Duodenal mucosa (tissue), 2 donors: ENCODE measurements around the gene RAB3D.
"Not testable (repeated sequence)": the region's sequence is repeated elsewhere in the genome, so short reads cannot be mapped to it uniquely, and the experiment has no call there.

Source experiments
- H3K27ac ChIP-seq: one replicate; pipeline ENCODE4 v1.7.0; 2013; ENCODE audit warnings: low read depth, low read length
- H3K27me3 ChIP-seq, 2 donors: one replicate each; pipeline ENCODE4 v1.7.0; 2013; ENCODE audit warnings: low read length in 2 of 2, control low read depth in 1 of 2; ENCODE audit not compliant: insufficient read depth in 2 of 2, control insufficient read depth in 1 of 2
- H3K36me3 ChIP-seq, 2 donors: one replicate each; pipeline ENCODE4 v1.7.0; 2013; ENCODE audit warnings: low read length in 2 of 2, control low read depth in 1 of 2; ENCODE audit not compliant: insufficient read depth in 2 of 2, control insufficient read depth in 1 of 2
- H3K4me1 ChIP-seq, 2 donors: one replicate each; pipeline ENCODE4 v1.7.0; 2013; ENCODE audit warnings: low read length in 2 of 2, control low read depth in 1 of 2; ENCODE audit not compliant: insufficient read depth in 2 of 2, control insufficient read depth in 1 of 2
- H3K4me3 ChIP-seq, 2 donors: one replicate each; pipeline ENCODE4 v1.7.0; 2013; ENCODE audit warnings: low read length in 2 of 2, low read depth in 1 of 2
- H3K9ac ChIP-seq, 2 donors: one replicate each; pipeline ENCODE4 v1.7.0; 2013; ENCODE audit warnings: low read length in 2 of 2, low read depth in 1 of 2
- H3K9me3 ChIP-seq, 2 donors: one replicate each; pipeline ENCODE4 v1.7.0; 2013; ENCODE audit warnings: low read length in 2 of 2, control low read depth in 1 of 2; ENCODE audit not compliant: control insufficient read depth in 1 of 2

RAB3D gene

GRCh38 chr19:11323601-11324078 lies 15.8 kb downstream of the RAB3D start:
- H3K27me3 ChIP-seq = no peaks in the 10 kb centered on the region
- H3K36me3 ChIP-seq = peaks cover 5 to 13% of the 10 kb centered on the region in 2 donors
- H3K9me3 ChIP-seq = no peaks in the 10 kb centered on the region
- peak overlapping the region in 1 of 2 donors; percentile 27 for H3K4me3 ChIP-seq
- H3K9ac ChIP-seq = peak overlapping the region in 1 of 2 donors; percentile 23
- peaks cover 16 to 22% of the 10 kb centered on the region in 2 donors for H3K4me1 ChIP-seq
- no peak overlapping the region for H3K27ac ChIP-seq

GRCh38 chr19:11322269-11323024 lies 17.0 kb downstream of the RAB3D start:
- H3K27ac ChIP-seq = no peak overlapping the region
- H3K9ac ChIP-seq = no peak overlapping the region
- H3K4me1 ChIP-seq = peaks cover 16 to 22% of the 10 kb centered on the region in 2 donors
- no peaks in the 10 kb centered on the region for H3K27me3 ChIP-seq
- H3K36me3 ChIP-seq = peaks cover 5 to 12% of the 10 kb centered on the region in 2 donors
- H3K9me3 ChIP-seq = no peaks in the 10 kb centered on the region
- no peak overlapping the region for H3K4me3 ChIP-seq

GRCh38 chr19:11321191-11322126 lies 18.0 kb downstream of the RAB3D start:
- no peak overlapping the region for H3K4me3 ChIP-seq
- H3K9me3 ChIP-seq = no peaks in the 10 kb centered on the region
- no peak overlapping the region for H3K9ac ChIP-seq
- H3K4me1 ChIP-seq = peaks cover 16 to 22% of the 10 kb centered on the region in 2 donors
- no peak overlapping the region for H3K27ac ChIP-seq
- no peaks in the 10 kb centered on the region for H3K27me3 ChIP-seq
- H3K36me3 ChIP-seq = peaks cover 0 to 4% of the 10 kb centered on the region in 2 donors

- not testable (repeated sequence) for H3K27ac ChIP-seq, H3K36me3 ChIP-seq, H3K4me3 ChIP-seq, H3K9ac ChIP-seq, H3K27me3 ChIP-seq, H3K9me3 ChIP-seq
- peaks cover 16 to 22% of the 10 kb centered on the region in 2 donors for H3K4me1 ChIP-seq
Measured at GRCh38 chr19:11320278-11320995, 19.0 kb downstream of the RAB3D start.

- H3K9me3 ChIP-seq = no peaks in the 10 kb centered on the region
- H3K27ac ChIP-seq = no peak overlapping the region
- H3K27me3 ChIP-seq = no peaks in the 10 kb centered on the region
- H3K4me3 ChIP-seq = no peak overlapping the region
- H3K36me3 ChIP-seq = no peaks in the 10 kb centered on the region
- H3K4me1 ChIP-seq = no peaks in the 10 kb centered on the region
- H3K9ac ChIP-seq = no peak overlapping the region
Measured at GRCh38 chr19:11306337-11306736, 33.1 kb downstream of the RAB3D start.

GRCh38 chr19:11304936-11305335 lies 34.5 kb downstream of the RAB3D start:
- no peaks in the 10 kb centered on the region for H3K9me3 ChIP-seq
- H3K4me3 ChIP-seq = no peak overlapping the region
- H3K4me1 ChIP-seq = no peaks in the 10 kb centered on the region
- no peak overlapping the region for H3K9ac ChIP-seq
- no peaks in the 10 kb centered on the region for H3K36me3 ChIP-seq
- no peak overlapping the region for H3K27ac ChIP-seq
- no peaks in the 10 kb centered on the region for H3K27me3 ChIP-seq

- no peaks in the 10 kb centered on the region for H3K4me1 ChIP-seq
- H3K9me3 ChIP-seq = no peaks in the 10 kb centered on the region
- no peaks in the 10 kb centered on the region for H3K36me3 ChIP-seq
- no peak overlapping the region for H3K4me3 ChIP-seq
- H3K27me3 ChIP-seq = no peaks in the 10 kb centered on the region
- no peak overlapping the region for H3K27ac ChIP-seq
- H3K9ac ChIP-seq = no peak overlapping the region
Measured at GRCh38 chr19:11300811-11301120, 38.7 kb downstream of the RAB3D start.

GRCh38 chr19:11299946-11300810 lies 39.3 kb downstream of the RAB3D start:
- Histone ChIP-seq H3K4me3 (no peak overlapping the region), H3K27me3 (no peaks in the 10 kb centered on the region), H3K4me1 (no peaks in the 10 kb centered on the region), H3K9me3 (no peaks in the 10 kb centered on the region), H3K36me3 (no peaks in the 10 kb centered on the region), H3K9ac (no peak overlapping the region), H3K27ac (no peak overlapping the region)

- H3K27ac ChIP-seq = no peak overlapping the region
- H3K27me3 ChIP-seq = no peaks in the 10 kb centered on the region
- peaks cover 0 to 10% of the 10 kb centered on the region in 2 donors for H3K4me1 ChIP-seq
- H3K36me3 ChIP-seq = no peaks in the 10 kb centered on the region
- H3K4me3 ChIP-seq = no peak overlapping the region
- no peak overlapping the region for H3K9ac ChIP-seq
- no peaks in the 10 kb centered on the region for H3K9me3 ChIP-seq
Measured at GRCh38 chr19:11296264-11296663, 43.2 kb downstream of the RAB3D start.
